IMR-90 (cell line): ENCODE measurements around the gene ALG11. TPM values are rescaled to one million over a fixed set of nuclear protein-coding genes. Genes with fewer than 3 reads are reported as not detected.

ENCODE experiments used
- ATAC-seq: fragments of 200-7000 bp; cut with Tn5 transposase; 2 replicates; pipeline ENCODE4 v1.9.1; 2020; ENCODE audit warnings: low read depth, mild to moderate bottlenecking, moderate library complexity
- BruUV-seq: library from RNA; stranded (reverse); fragments of 400-500 nt; replicated peaks from 2 replicates; lab custom pipeline; 2021; lab: Mats Ljungman, UMichigan
- CTCF ChIA-PET: fragments of 300-600 bp; formaldehyde crosslinking; extraction: SDS; loops from one replicate; lab custom pipeline; 2021; ENCODE audit warnings: antibody characterized with exemption; lab: Yijun Ruan, JAX
- POLR2A ChIA-PET: fragments of 300-600 bp; sonication (Branson Sonifier 250); formaldehyde crosslinking; loops from one replicate; lab custom pipeline; 2022; ENCODE audit warnings: antibody characterized with exemption; ENCODE audit not compliant: unreplicated experiment; lab: Charles Lee
- DNase-seq: peaks from one replicate; pipeline ENCODE4 v3.0.0; 2013
- H2AFZ ChIP-seq: replicated peaks from 2 replicates; pipeline ENCODE3; 2013; ENCODE audit warnings: low read length, mild to moderate bottlenecking; ENCODE audit not compliant: poor library complexity
- H2AK5ac ChIP-seq: 2 replicates; pipeline ENCODE4 v1.6.1; 2013; ENCODE audit warnings: low read depth, low read length, inconsistent platforms
- H2AK9ac ChIP-seq: replicated peaks from 2 replicates; pipeline ENCODE3; 2013; ENCODE audit warnings: mild to moderate bottlenecking, low read depth, low read length, moderate library complexity; ENCODE audit not compliant: poor library complexity
- H2BK120ac ChIP-seq: 2 replicates; pipeline ENCODE4 v1.6.1; 2013; ENCODE audit warnings: low read depth, low read length, inconsistent platforms
- H2BK15ac ChIP-seq: 3 replicates; pipeline ENCODE4 v1.6.1; 2013; ENCODE audit warnings: low read depth, low read length, inconsistent platforms
- H2BK20ac ChIP-seq: 2 replicates; pipeline ENCODE4 v1.6.1; 2013; ENCODE audit warnings: low read depth, mild to moderate bottlenecking, inconsistent platforms, low read length, moderate library complexity
- H2BK5ac ChIP-seq: 2 replicates; pipeline ENCODE4 v1.6.1; 2013; ENCODE audit warnings: mild to moderate bottlenecking, low read depth, low read length, inconsistent platforms; ENCODE audit not compliant: poor library complexity, severe bottlenecking
- H3K14ac ChIP-seq: replicated peaks from 2 replicates; pipeline ENCODE4 v1.6.1; 2013; ENCODE audit warnings: low read depth, low read length, inconsistent platforms
- H3K18ac ChIP-seq: 2 replicates; pipeline ENCODE4 v1.6.1; 2013; ENCODE audit warnings: low read depth, low read length, control low read depth
- H3K23ac ChIP-seq: 2 replicates; pipeline ENCODE4 v1.6.1; 2013; ENCODE audit warnings: low read depth, low read length, inconsistent platforms
- H3K27ac ChIP-seq: 2 replicates; pipeline ENCODE4 v1.5.1; 2013; ENCODE audit warnings: mild to moderate bottlenecking, control low read depth, low read length; ENCODE audit not compliant: insufficient read depth
- H3K27me3 ChIP-seq: 2 replicates; pipeline ENCODE4 v1.6.1; 2013; ENCODE audit warnings: low read length; ENCODE audit not compliant: control insufficient read depth, insufficient read depth
- H3K36me3 ChIP-seq: 2 replicates; pipeline ENCODE4 v1.6.1; 2013; ENCODE audit warnings: low read length, mixed read lengths; ENCODE audit not compliant: control insufficient read depth, insufficient read depth
- H3K4ac ChIP-seq: 2 replicates; pipeline ENCODE4 v1.6.1; 2013; ENCODE audit warnings: low read depth, low read length, inconsistent platforms
- H3K4me1 ChIP-seq: 2 replicates; pipeline ENCODE4 v1.6.1; 2013; ENCODE audit warnings: low read length, mixed read lengths; ENCODE audit not compliant: control insufficient read depth, insufficient read depth
- H3K4me2 ChIP-seq: 2 replicates; pipeline ENCODE4 v1.6.1; 2013; ENCODE audit warnings: low read depth, mild to moderate bottlenecking, control low read depth, low read length, moderate library complexity
- H3K4me3 ChIP-seq: 2 replicates; pipeline ENCODE4 v1.5.1; 2013; ENCODE audit warnings: low read depth, mild to moderate bottlenecking, control low read depth, low read length, moderate library complexity; ENCODE audit not compliant: insufficient read depth
- H3K56ac ChIP-seq: 2 replicates; pipeline ENCODE4 v1.6.1; 2013; ENCODE audit warnings: low read length, inconsistent platforms; ENCODE audit not compliant: insufficient read depth; ENCODE audit errors: extremely low read depth
- H3K79me1 ChIP-seq, 2 experiments: 2 replicates each; pipeline ENCODE4 v1.6.1; 2013; ENCODE audit warnings: low read length in 2 of 2, inconsistent platforms in 1 of 2, low read depth in 1 of 2
- H3K9ac ChIP-seq: 2 replicates; pipeline ENCODE4 v1.6.1; 2013; ENCODE audit warnings: low read depth, low read length, control low read depth
- H3K9me1 ChIP-seq: 2 replicates; pipeline ENCODE4 v1.6.1; 2013; ENCODE audit warnings: low read length, inconsistent platforms; ENCODE audit not compliant: insufficient read depth
- H3K9me3 ChIP-seq: 2 replicates; pipeline ENCODE4 v1.6.1; 2013; ENCODE audit warnings: low read length; ENCODE audit not compliant: control insufficient read depth, insufficient read depth
- H4K20me1 ChIP-seq: 2 replicates; pipeline ENCODE4 v1.6.1; 2013; ENCODE audit warnings: low read length, inconsistent platforms; ENCODE audit not compliant: insufficient read depth
- H4K5ac ChIP-seq: 2 replicates; pipeline ENCODE4 v1.6.1; 2013; ENCODE audit warnings: mild to moderate bottlenecking, low read depth, low read length, control low read depth
- H4K8ac ChIP-seq, 2 experiments: 2 replicates each; pipeline ENCODE4 v1.6.1; 2013; ENCODE audit warnings: low read depth in 2 of 2, low read length in 2 of 2, control low read depth in 1 of 2, inconsistent platforms in 1 of 2
- H4K91ac ChIP-seq: 2 replicates; pipeline ENCODE4 v1.6.1; 2013; ENCODE audit warnings: low read depth, low read length, inconsistent platforms; ENCODE audit not compliant: insufficient read depth
- BHLHE40 ChIP-seq: fragments of 150-350 bp; IDR thresholded peaks from 2 replicates; pipeline ENCODE4 v1.6.1; 2016; ENCODE audit warnings: mild to moderate bottlenecking, low read depth, low read length
- CEBPB ChIP-seq: IDR thresholded peaks from 2 replicates; pipeline ENCODE4 v1.6.1; 2012; ENCODE audit warnings: low read depth, low read length, improper control_type of control experiment
- ELK1 ChIP-seq: fragments of 150-350 bp; IDR thresholded peaks from 2 replicates; pipeline ENCODE4 v1.6.1; 2016; ENCODE audit warnings: low read depth, mild to moderate bottlenecking, low read length, moderate library complexity, borderline replicate concordance
- FOS ChIP-seq: fragments of 150-350 bp; IDR thresholded peaks from 2 replicates; pipeline ENCODE4 v1.6.1; 2016; ENCODE audit warnings: low read depth, low read length
- MAFK ChIP-seq: IDR thresholded peaks from 2 replicates; pipeline ENCODE4 v1.6.1; 2012; ENCODE audit warnings: low read depth, low read length, improper control_type of control experiment
- MXI1 ChIP-seq: IDR thresholded peaks from 2 replicates; pipeline ENCODE4 v1.6.1; 2012; ENCODE audit warnings: low read depth, mild to moderate bottlenecking, low read length, moderate library complexity, borderline replicate concordance
- POLR2A ChIP-seq: IDR thresholded peaks from 2 replicates; pipeline ENCODE4 v1.6.1; 2012; ENCODE audit warnings: mild to moderate bottlenecking, low read depth, low read length
- WGBS, 2 experiments: methylation state at CpG; one replicate each; pipeline versions ENCODE4 v1.1.5 to v1.1.7; 2013; ENCODE audit warnings: missing lambda C conversion rate in 2 of 2; ENCODE audit not compliant: insufficient read length in 1 of 2; ENCODE audit errors: extremely low coverage in 2 of 2; 5-methylcytosine and 5-hydroxymethylcytosine counted together
- dilution Hi-C: fragments of 300-500 bp; cut with HindIII; formaldehyde crosslinking; loops from one replicate; pipeline ENCODE4 v1.14.3; 2018; ENCODE audit warnings: low sequenced_read_pairs; ENCODE audit not compliant: unreplicated experiment
- in situ Hi-C: fragments of 300-500 bp; cut with MboI; formaldehyde crosslinking; loops from 3 replicates; pipeline ENCODE4 v1.14.3; 2019; ENCODE audit warnings: low sequenced_read_pairs, inconsistent platforms, mixed read lengths
- intact Hi-C: fragments of 100-400 bp; cut with micrococcal nuclease; formaldehyde crosslinking; loops from 2 replicates; pipeline ENCODE4 v1.10.0; 2022
- polyA plus RNA-seq, 3 experiments: library from polyadenylated mRNA; depleted of rRNA; stranded (reverse); fragments of >200 nt; gene quantifications; 2 replicates each; pipeline ENCODE4 v1.2.3, GENCODE V29; 2012; ENCODE audit warnings: low replicate concordance in 1 of 3
- total RNA-seq: library from RNA; depleted of rRNA; stranded (reverse); fragments of >200 nt; gene quantifications from 2 replicates; pipeline ENCODE4 v1.2.3, GENCODE V29; 2012

Gene ALG11
- total and polyA plus RNA-seq, 2 of the 4 experiments (the other 2 are of a cell fraction), result 10.0 to 12.7 TPM

- POLR2A ChIA-PET, result no interaction called here
- ATAC-seq, result no peak
- no CpG with 5 or more reads among the region's 1 CpG for WGBS, 2 experiments
Observed at GRCh38 chr13:51976423-51976822, 35.8 kb upstream of the ALG11 start.

More at GRCh38 chr13:51976423-51976822, 35.8 kb upstream of the ALG11 start:
- Histone ChIP-seq H4K8ac (no peak overlapping the region), H4K5ac (no peak overlapping the region), H3K79me1 (no peaks in the 10 kb centered on the region), H2AK5ac (no peak overlapping the region), H2BK120ac (no peak overlapping the region), H3K36me3 (no peaks in the 10 kb centered on the region), H3K9ac (no peak overlapping the region), H3K4me1 (peaks cover 2% of the 10 kb centered on the region; the same call in 1 of the 2 replicates), H4K20me1 (no peaks in the 10 kb centered on the region), H4K91ac (no peak overlapping the region), H3K56ac (no peak overlapping the region), H2BK5ac (no peak overlapping the region), H3K18ac (no peak overlapping the region), H2AFZ (no peak overlapping the region), H3K4me2 (no peak overlapping the region), H3K27me3 (peaks cover 3% of the 10 kb centered on the region; the same call in 1 of the 2 replicates), H3K23ac (no peak overlapping the region), H2BK20ac (no peak overlapping the region), H3K9me1 (no peaks in the 10 kb centered on the region), H2AK9ac (no peak overlapping the region), H3K4me3 (no peak overlapping the region), H2BK15ac (no peak overlapping the region), H3K27ac (no peak overlapping the region), H3K4ac (no peak overlapping the region), H3K9me3 (no peaks in the 10 kb centered on the region), H3K14ac (no peak overlapping the region)
- TF ChIP-seq MAFK (no peak), BHLHE40 (no peak), POLR2A (no peak), ELK1 (no peak), CEBPB (no peak), MXI1 (no peak), FOS (no peak)
- BruUV-seq, result no TSS peak
- in situ Hi-C loops, result no loop called here
- CTCF ChIA-PET, result no interaction called here
- intact Hi-C loops, result no loop called here
- dilution Hi-C loops, result no loop called here
- no peak for DNase-seq
